IMR-90 (cell line): Measurements from ENCODE around the gene SP8.

Experiments used
- BHLHE40 ChIP-seq: fragments of 150-350 bp; IDR thresholded peaks from 2 replicates; pipeline ENCODE4 v1.6.1; 2016; ENCODE audit warnings: mild to moderate bottlenecking, low read depth, low read length
- MAFK ChIP-seq: IDR thresholded peaks from 2 replicates; pipeline ENCODE4 v1.6.1; 2012; ENCODE audit warnings: low read depth, low read length, improper control_type of control experiment
- MAZ ChIP-seq: IDR thresholded peaks from 2 replicates; pipeline ENCODE4 v1.6.1; 2012; ENCODE audit warnings: low read depth, mild to moderate bottlenecking, low read length, improper control_type of control experiment, moderate library complexity, borderline replicate concordance
- POLR2A ChIP-seq: IDR thresholded peaks from 2 replicates; pipeline ENCODE4 v1.6.1; 2012; ENCODE audit warnings: mild to moderate bottlenecking, low read depth, low read length

DNA sequence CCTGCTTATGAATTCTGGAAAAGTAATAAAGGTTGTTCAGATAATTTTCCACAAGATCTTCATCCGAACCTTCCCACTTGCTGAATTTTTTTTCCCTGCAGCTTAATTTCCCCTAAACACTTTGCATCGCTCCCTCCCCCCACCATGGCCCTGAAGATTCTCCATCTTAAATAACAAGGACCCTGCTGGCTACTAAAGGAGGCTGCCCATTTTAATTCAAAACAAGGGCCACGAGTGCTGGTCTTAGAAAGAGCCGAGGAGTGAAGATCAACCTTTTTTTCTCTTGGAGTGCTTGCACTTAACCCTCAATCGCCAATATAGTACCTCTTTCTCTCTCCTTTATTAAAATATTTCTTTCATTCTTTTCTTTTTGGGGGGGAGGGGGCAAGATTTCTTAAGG lies 9.2 kb upstream of the SP8 start:
- no peak for TF ChIP-seq MAZ
- TF ChIP-seq MAFK, result no peak
- TF ChIP-seq POLR2A, result no peak
- TF ChIP-seq BHLHE40, result no peak
